Breast epithelium (tissue), 4 donors: ENCODE results near the gene SMIM3. TPM values are rescaled to one million over a fixed set of nuclear protein-coding genes. Genes with fewer than 3 reads are reported as not detected.

Experiments
- DNase-seq, 2 donors: peaks; one replicate each; pipeline ENCODE4 v3.0.0-alpha.2; 2019; ENCODE audit warnings: low spot score in 2 of 2
- H3K27ac ChIP-seq, 2 donors: fragments of 200-600 bp; sonication (generic) in 1 of 2; one replicate each; pipeline ENCODE4 v1.5.1; 2016 to 2019; ENCODE audit warnings: mild to moderate bottlenecking in 1 of 2
- H3K27me3 ChIP-seq, 2 donors: fragments of 200-600 bp; sonication (generic) in 1 of 2; one replicate each; pipeline versions ENCODE4 v1.5.1 to v1.6.0; 2017 to 2019; ENCODE audit warnings: control low read depth in 1 of 2, mild to moderate bottlenecking in 1 of 2
- H3K36me3 ChIP-seq: fragments of 200-600 bp; one replicate; pipeline ENCODE4 v1.5.1; 2019
- H3K4me1 ChIP-seq, 2 donors: fragments of 200-600 bp; sonication (generic); one replicate each; pipeline ENCODE4 v1.5.1; 2016 to 2019; ENCODE audit warnings: control low read depth in 1 of 2
- H3K4me3 ChIP-seq, 3 donors: fragments of 200-600 bp; sonication (generic); 1 replicate in 2 of 3; 2 replicates in 1 of 3; pipeline ENCODE4 v1.5.1; 2016 to 2019; ENCODE audit warnings: mild to moderate bottlenecking in 3 of 3, moderate library complexity in 2 of 3
- H3K9me3 ChIP-seq, 2 donors: fragments of 200-600 bp; sonication (generic) in 1 of 2; one replicate each; pipeline ENCODE4 v1.5.1; 2016 to 2019; ENCODE audit warnings: control low read depth in 1 of 2
- POLR2A ChIP-seq: fragments of 450-650 bp; IDR thresholded peaks from one replicate; pipeline ENCODE4 v1.6.1; 2016; ENCODE audit warnings: antibody characterized with exemption, mild to moderate bottlenecking, moderate library complexity
- POLR2AphosphoS5 ChIP-seq, 3 donors: sonication (generic); formaldehyde crosslinking; IDR thresholded peaks; one replicate each; pipeline ENCODE4 v1.6.1; 2017; ENCODE audit warnings: antibody characterized with exemption in 3 of 3
- intact Hi-C: fragments of 100-400 bp; cut with DNase I; formaldehyde crosslinking; loops from one replicate; pipeline ENCODE4 v1.15.1; 2023; ENCODE audit warnings: low total_unique reads
- total RNA-seq, 3 donors: library from RNA; depleted of rRNA; stranded (reverse); fragments of >200 nt; gene quantifications; one replicate each; pipeline ENCODE4 v1.1.0, GENCODE V29; 2016
- TF ChIP-seq, protein P1 (sequence below), 3 donors: fragments of 450-650 bp; IDR thresholded peaks; one replicate each; pipeline ENCODE4 v1.5.1; 2016 to 2017; ENCODE audit warnings: antibody characterized with exemption in 3 of 3, mild to moderate bottlenecking in 3 of 3, moderate library complexity in 3 of 3

The SMIM3 gene
- total RNA-seq, 3 donors from 2014 or later = 47.9 to 191 (median 81.0) TPM

DNA sequence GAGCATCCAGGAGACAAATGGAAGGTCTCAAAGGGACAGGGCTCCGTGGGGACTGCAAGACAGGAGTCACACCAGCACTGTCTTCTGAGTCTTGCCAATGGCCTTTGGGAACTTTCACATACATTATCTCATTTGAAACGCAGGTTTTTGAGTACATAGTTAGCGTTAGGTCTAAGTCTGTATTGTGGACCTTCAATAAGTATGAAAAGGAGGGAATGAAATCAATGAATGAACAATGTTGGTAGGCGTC, 19.3 kb upstream of the SMIM3 start:
- Histone ChIP-seq H3K9me3 (no peaks in the 10 kb centered on the region), H3K4me3 (peak overlapping the region; percentile 59 to 66 (median 62)), H3K27me3 (no peaks in the 10 kb centered on the region), H3K27ac (peak overlapping the region; percentile 91 to 99), H3K4me1 (no peaks in the 10 kb centered on the region), H3K36me3 (no peaks in the 10 kb centered on the region)
- DNase-seq = no peak
- intact Hi-C loops = no loop called here
- TF ChIP-seq, protein P1, sequence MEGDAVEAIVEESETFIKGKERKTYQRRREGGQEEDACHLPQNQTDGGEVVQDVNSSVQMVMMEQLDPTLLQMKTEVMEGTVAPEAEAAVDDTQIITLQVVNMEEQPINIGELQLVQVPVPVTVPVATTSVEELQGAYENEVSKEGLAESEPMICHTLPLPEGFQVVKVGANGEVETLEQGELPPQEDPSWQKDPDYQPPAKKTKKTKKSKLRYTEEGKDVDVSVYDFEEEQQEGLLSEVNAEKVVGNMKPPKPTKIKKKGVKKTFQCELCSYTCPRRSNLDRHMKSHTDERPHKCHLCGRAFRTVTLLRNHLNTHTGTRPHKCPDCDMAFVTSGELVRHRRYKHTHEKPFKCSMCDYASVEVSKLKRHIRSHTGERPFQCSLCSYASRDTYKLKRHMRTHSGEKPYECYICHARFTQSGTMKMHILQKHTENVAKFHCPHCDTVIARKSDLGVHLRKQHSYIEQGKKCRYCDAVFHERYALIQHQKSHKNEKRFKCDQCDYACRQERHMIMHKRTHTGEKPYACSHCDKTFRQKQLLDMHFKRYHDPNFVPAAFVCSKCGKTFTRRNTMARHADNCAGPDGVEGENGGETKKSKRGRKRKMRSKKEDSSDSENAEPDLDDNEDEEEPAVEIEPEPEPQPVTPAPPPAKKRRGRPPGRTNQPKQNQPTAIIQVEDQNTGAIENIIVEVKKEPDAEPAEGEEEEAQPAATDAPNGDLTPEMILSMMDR (IDR thresholded peaks at IDR 0.05) = no peak
- TF ChIP-seq POLR2AphosphoS5 (IDR thresholded peaks at IDR 0.05) = no peak
- TF ChIP-seq POLR2A = no peak

DNA sequence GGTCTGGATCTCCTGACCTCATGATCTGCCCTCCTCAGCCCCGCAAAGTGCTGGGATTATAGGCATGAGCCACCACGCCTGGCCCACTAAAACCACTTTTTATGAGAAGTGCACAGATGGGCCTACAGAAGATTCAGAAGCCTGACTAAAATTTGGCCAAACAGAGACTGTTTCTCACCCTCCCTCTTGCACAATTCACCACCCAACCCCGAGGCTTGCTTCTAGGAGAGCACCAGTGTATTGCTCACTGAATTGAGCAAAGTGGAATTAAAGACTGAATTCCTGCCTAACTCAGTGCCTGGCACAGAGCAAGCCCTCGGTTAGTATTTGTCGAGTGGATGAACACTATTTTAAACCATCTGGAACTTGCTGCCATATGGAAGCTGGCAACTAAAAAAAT, 16.3 kb upstream of the SMIM3 start:
- no peaks in the 10 kb centered on the region for H3K9me3 ChIP-seq
- peak overlapping the region; percentile 69 to 90 for H3K27ac ChIP-seq
- intact Hi-C loops = no loop called here
- H3K27me3 ChIP-seq = no peaks in the 10 kb centered on the region
- TF ChIP-seq, protein P1 (IDR thresholded peaks at IDR 0.05) = no peak
- no peak for TF ChIP-seq POLR2AphosphoS5 (IDR thresholded peaks at IDR 0.05)
- TF ChIP-seq POLR2A = no peak
- H3K4me3 ChIP-seq = no peak overlapping the region
- no peaks in the 10 kb centered on the region for H3K4me1 ChIP-seq
- DNase-seq = no peak
- no peaks in the 10 kb centered on the region for H3K36me3 ChIP-seq

DNA sequence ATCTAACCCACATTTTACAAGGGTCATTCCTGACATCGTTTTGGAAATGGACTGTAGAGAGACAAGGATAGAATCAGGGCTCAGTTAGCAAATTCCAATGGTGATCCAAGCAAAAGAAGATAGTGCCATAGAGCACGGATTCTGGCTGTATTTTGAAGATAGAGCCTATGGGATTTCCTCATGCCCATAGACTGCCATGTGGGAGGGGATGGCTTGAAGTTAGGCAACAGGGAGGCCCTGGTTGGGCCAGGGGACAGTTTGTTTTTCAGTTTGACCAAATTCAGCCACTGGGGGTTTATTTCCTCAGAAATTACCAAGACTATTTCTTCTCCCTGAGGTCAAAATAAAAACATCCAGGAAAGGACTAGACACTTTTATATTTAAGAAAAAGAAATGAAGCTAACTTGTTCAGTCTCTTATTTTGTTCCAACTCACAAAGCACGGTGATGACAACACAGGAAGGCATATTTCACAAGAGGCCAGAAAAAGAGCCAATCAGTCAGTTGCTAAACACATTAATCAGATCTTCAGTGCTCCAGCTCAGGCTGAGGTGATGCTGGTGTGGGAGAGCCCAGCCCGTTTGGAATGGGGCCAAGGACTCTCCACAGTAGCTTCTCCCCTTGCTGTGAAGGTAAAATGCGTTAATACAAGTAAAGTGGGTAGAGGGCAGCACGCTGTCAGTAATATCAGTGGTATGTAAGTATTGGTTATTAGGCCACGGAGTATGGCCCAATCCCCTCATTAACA, 15.4 kb upstream of the SMIM3 start:
- no peaks in the 10 kb centered on the region for H3K9me3 ChIP-seq
- H3K27ac ChIP-seq = peak overlapping the region; percentile 69 to 90
- H3K36me3 ChIP-seq = no peaks in the 10 kb centered on the region
- no peaks in the 10 kb centered on the region for H3K4me1 ChIP-seq
- TF ChIP-seq POLR2AphosphoS5 (IDR thresholded peaks at IDR 0.05) = peak; percentile 44 to 83 (median 77)
- TF ChIP-seq, protein P1 (IDR thresholded peaks at IDR 0.05) = no peak
- TF ChIP-seq POLR2A = no peak
- DNase-seq = peak in 1 of 2 donors; percentile 72
- H3K27me3 ChIP-seq = no peaks in the 10 kb centered on the region
- no peak overlapping the region for H3K4me3 ChIP-seq
- intact Hi-C loops = no loop called here

DNA sequence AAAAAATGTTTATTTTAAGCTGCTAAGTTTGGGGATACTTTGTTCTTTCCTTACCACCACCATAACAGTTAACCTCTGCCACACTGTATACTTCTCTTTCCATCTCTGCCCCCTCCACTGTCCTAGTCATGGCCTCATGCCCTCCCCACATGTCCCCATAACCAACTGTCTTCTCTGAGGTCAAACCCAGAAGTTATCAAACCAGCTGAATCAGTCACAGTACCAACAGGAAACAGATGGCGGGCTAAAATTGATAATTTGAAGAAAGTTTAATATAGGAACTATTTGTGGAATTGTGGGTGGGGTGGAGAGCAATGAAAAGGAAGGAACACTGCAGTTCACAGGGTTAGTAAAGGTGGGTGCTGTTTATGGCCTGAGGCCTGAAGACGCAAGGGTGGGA, 14.0 kb upstream of the SMIM3 start:
- TF ChIP-seq POLR2AphosphoS5 (IDR thresholded peaks at IDR 0.05) = no peak
- H3K9me3 ChIP-seq = no peaks in the 10 kb centered on the region
- intact Hi-C loops = no loop called here
- H3K4me1 ChIP-seq = no peaks in the 10 kb centered on the region
- H3K27me3 ChIP-seq = no peaks in the 10 kb centered on the region
- peak overlapping the region in 1 of 2 donors; percentile 90 for H3K27ac ChIP-seq
- no peak for DNase-seq
- no peaks in the 10 kb centered on the region for H3K36me3 ChIP-seq
- no peak overlapping the region for H3K4me3 ChIP-seq

DNA sequence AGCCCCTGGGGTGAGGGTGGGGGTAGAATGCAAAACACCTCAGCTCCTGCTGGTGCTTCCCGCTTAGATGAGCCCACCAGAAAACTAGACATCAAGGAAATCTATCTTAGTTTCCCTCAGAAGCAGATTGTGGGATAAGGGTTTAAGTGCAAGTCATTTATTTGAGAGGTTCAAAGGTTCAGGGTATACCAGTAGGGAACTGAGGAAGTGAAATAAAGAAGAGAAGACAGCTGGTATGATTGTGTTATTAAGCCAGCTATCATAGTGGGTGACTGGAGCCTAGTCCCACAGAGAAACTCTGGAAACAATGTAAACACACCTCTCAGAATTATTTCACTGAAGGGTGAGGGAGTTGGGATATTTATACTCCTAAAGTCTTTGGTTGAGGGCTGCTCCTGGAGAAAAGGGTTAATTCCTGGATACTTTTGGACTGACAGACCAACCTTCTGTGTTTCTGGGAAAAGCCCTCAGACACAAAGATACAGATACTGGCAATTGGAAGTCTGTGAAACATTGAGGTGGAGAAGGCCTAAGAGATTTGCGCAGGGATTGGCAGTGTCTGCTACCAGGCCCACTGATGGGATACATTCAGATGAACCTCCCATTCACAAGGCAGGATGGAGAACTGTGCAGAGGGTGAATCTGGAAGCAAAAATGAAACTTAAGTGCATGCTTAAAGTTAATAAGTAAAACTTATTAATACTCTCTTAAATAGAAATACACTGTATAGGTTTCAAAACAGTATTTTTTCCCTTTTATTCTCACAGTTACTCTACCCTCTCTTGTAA, 13.4 kb upstream of the SMIM3 start:
- TF ChIP-seq, protein P1 (IDR thresholded peaks at IDR 0.05) = no peak
- TF ChIP-seq POLR2A (no peak), POLR2AphosphoS5 (IDR thresholded peaks at IDR 0.05) (no peak)
- H3K36me3 ChIP-seq = no peaks in the 10 kb centered on the region
- H3K4me3 ChIP-seq = no peak overlapping the region
- no peaks in the 10 kb centered on the region for H3K9me3 ChIP-seq
- no peaks in the 10 kb centered on the region for H3K27me3 ChIP-seq
- H3K27ac ChIP-seq = no peak overlapping the region
- intact Hi-C loops = no loop called here
- H3K4me1 ChIP-seq = no peaks in the 10 kb centered on the region
- no peak for DNase-seq
